ENCODE measurements around the gene PDE8B.

The PDE8B gene

DNA sequence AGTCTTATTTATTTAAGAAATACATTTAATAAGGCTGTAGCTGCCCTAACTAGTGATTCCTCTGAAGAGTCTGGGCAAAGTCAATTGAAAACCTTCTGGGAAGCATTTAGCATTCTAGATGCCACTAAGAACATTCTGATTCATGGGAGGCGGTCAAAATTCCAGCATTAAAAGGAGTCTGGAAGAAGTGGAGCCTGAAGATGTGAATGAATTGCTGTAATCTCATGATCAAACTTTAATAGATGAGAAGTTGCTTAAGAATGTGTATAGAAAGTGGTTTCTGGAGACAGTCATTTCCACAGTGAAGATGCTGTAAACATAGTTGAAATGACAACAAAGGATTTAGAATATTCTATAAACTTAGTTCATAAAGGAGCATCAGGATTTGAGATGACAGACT lies 220.2 kb downstream of the PDE8B start:
- TF ChIP-seq, protein P1, sequence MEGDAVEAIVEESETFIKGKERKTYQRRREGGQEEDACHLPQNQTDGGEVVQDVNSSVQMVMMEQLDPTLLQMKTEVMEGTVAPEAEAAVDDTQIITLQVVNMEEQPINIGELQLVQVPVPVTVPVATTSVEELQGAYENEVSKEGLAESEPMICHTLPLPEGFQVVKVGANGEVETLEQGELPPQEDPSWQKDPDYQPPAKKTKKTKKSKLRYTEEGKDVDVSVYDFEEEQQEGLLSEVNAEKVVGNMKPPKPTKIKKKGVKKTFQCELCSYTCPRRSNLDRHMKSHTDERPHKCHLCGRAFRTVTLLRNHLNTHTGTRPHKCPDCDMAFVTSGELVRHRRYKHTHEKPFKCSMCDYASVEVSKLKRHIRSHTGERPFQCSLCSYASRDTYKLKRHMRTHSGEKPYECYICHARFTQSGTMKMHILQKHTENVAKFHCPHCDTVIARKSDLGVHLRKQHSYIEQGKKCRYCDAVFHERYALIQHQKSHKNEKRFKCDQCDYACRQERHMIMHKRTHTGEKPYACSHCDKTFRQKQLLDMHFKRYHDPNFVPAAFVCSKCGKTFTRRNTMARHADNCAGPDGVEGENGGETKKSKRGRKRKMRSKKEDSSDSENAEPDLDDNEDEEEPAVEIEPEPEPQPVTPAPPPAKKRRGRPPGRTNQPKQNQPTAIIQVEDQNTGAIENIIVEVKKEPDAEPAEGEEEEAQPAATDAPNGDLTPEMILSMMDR (IDR thresholded peaks at IDR 0.05; ENCODE audit: unreplicated experiment in 3 of 3): no peak
- H3K4me1 Mint-ChIP-seq: peaks cover 20% of the 10 kb centered on the region
- H3K9me3 Mint-ChIP-seq: no peaks in the 10 kb centered on the region
- no peak overlapping the region for H3K4me3 Mint-ChIP-seq
- H3K27ac Mint-ChIP-seq: no peak overlapping the region
- peaks cover 53% of the 10 kb centered on the region for H3K36me3 Mint-ChIP-seq (ENCODE audit: low read depth)
- H3K27me3 Mint-ChIP-seq (ENCODE audit: low read depth): no peaks in the 10 kb centered on the region

DNA sequence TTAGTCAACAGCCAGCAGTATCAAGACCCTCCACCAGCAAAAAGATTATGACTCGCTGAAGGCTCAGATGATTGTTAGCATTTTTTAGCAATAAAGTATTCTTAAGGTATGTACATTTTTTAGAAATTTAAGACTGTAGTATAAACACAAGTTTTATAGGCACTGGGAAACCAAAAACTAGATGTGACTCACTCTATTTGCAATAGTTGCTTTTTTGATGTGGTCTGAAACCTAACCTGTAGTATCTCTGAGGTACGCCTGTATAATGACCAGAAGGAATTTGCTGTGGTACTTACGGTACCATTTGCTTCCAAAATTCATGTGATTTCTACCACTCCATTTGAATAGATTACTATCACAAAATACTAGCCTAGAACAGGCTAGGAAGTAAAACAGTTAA lies 220.8 kb downstream of the PDE8B start:
- Mint-ChIP-seq H3K4me1 (peaks cover 19% of the 10 kb centered on the region), H3K9me3 (no peaks in the 10 kb centered on the region), H3K27me3 (ENCODE audit: low read depth) (no peaks in the 10 kb centered on the region), H3K27ac (no peak overlapping the region), H3K4me3 (no peak overlapping the region), H3K36me3 (ENCODE audit: low read depth) (peaks cover 58% of the 10 kb centered on the region)
- TF ChIP-seq, protein P1 (IDR thresholded peaks at IDR 0.05; ENCODE audit: unreplicated experiment in 3 of 3): no peak

DNA sequence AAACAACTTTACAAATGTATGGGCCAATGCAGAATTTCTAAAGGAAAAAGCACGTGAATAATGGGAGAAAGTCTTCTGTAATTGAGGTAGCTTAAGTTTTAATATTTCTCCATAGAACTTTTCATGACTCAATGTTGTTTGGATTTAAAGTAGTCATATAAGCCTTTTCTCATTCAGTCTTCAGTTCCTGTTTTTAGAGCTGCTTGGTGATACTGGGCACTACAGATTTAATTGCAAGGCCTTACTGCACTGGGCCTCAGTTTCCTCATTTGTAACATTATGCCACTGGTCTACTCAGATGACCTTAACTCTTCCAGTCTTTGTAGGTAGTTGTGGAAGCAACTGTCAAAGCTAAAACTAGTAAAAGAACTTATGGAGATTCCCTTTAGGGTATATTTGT lies 221.2 kb downstream of the PDE8B start:
- no peaks in the 10 kb centered on the region for H3K9me3 Mint-ChIP-seq
- H3K4me3 Mint-ChIP-seq: no peak overlapping the region
- peaks cover 16% of the 10 kb centered on the region for H3K4me1 Mint-ChIP-seq
- peaks cover 60% of the 10 kb centered on the region for H3K36me3 Mint-ChIP-seq (ENCODE audit: low read depth)
- TF ChIP-seq, protein P1 (IDR thresholded peaks at IDR 0.05; ENCODE audit: unreplicated experiment in 3 of 3): no peak
- no peaks in the 10 kb centered on the region for H3K27me3 Mint-ChIP-seq (ENCODE audit: low read depth)
- no peak overlapping the region for H3K27ac Mint-ChIP-seq

DNA sequence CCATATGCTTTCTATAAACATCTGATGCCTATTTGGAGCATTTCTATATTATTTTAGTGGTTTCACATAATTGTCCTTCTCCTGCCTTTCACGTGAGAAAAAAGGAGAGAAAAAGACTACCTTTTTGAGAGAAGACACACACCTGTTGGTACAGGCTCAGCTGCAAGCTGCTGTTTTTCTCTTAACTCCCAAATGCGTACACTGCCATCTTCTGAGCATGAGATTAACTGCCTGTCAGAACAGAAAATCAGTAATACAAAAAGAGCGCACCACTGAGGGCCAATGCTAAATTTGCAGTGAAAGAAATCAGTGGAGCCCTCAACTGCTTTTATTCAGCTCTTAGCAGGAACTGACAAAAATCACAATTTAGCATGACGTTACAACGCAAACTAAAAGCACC lies 226.7 kb downstream of the PDE8B start:
- H3K9me3 Mint-ChIP-seq: no peaks in the 10 kb centered on the region
- H3K36me3 Mint-ChIP-seq (ENCODE audit: low read depth): peaks cover 50% of the 10 kb centered on the region
- H3K4me1 Mint-ChIP-seq: no peaks in the 10 kb centered on the region
- H3K27ac Mint-ChIP-seq: no peak overlapping the region
- TF ChIP-seq, protein P1 (IDR thresholded peaks at IDR 0.05; ENCODE audit: unreplicated experiment in 3 of 3): peak; percentile 32 to 40 (median 37)
- H3K27me3 Mint-ChIP-seq (ENCODE audit: low read depth): no peaks in the 10 kb centered on the region
- H3K4me3 Mint-ChIP-seq: no peak overlapping the region

DNA sequence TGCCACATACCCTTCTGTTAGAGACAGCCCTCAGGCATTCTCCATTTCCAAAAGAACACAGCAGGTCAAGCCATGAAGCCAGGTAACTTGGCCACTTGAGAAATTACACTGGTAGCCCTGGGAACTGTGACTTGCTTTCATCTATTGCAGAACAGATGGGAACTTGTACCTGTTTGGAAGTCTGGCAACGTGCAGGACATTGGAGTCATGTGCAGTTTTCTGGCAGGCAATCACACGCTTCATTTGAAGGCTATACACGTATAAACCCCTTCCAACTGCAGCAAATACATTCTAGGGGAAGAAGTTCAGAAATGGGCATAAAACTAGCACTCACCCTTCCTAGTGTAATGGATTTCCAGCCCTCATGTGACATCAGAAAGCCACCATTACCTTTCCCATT lies 227.6 kb downstream of the PDE8B start:
- no peaks in the 10 kb centered on the region for H3K27me3 Mint-ChIP-seq (ENCODE audit: low read depth)
- H3K4me1 Mint-ChIP-seq: no peaks in the 10 kb centered on the region
- TF ChIP-seq, protein P1 (IDR thresholded peaks at IDR 0.05; ENCODE audit: unreplicated experiment in 3 of 3): no peak
- H3K27ac Mint-ChIP-seq: no peak overlapping the region
- H3K9me3 Mint-ChIP-seq: no peaks in the 10 kb centered on the region
- no peak overlapping the region for H3K4me3 Mint-ChIP-seq
- peaks cover 43% of the 10 kb centered on the region for H3K36me3 Mint-ChIP-seq (ENCODE audit: low read depth)

DNA sequence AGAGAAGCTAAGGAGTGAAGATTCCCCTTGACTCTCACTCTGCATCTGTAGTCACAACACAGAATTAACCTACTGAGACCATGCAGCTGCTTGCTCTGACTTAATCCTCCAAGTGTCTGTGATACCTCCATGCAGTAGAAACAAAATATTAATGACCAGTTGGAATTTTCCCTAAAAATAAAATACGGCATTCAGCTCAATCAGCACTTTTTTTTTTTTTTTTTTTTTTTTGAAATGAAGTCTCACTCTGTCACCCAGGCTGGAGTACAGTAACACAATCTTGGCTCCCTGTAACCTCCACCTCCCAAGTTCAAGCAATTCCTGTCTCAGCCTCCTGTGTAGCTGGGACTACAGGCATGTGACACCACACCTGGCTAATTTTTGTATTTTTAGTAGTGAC lies 233.2 kb downstream of the PDE8B start:
- H3K27me3 Mint-ChIP-seq (ENCODE audit: low read depth): no peaks in the 10 kb centered on the region
- no peak overlapping the region for H3K27ac Mint-ChIP-seq
- H3K4me3 Mint-ChIP-seq: no peak overlapping the region
- TF ChIP-seq, protein P1 (IDR thresholded peaks at IDR 0.05; ENCODE audit: unreplicated experiment in 3 of 3): no peak
- peaks cover 17% of the 10 kb centered on the region for H3K9me3 Mint-ChIP-seq
- H3K4me1 Mint-ChIP-seq: peaks cover 5% of the 10 kb centered on the region
- peaks cover 63% of the 10 kb centered on the region for H3K36me3 Mint-ChIP-seq (ENCODE audit: low read depth)

All from nephron (organoid).